GM23338 (cell line): Measurements from ENCODE around the gene BABAM1. TPM values are rescaled to one million over a fixed set of nuclear protein-coding genes. Genes with fewer than 3 reads are reported as not detected.

Experiments
- ATAC-seq: fragments of 200-7000 bp; cut with Tn5 transposase; 3 replicates; pipeline ENCODE4 v1.9.1; 2020
- DNase-seq: peaks from one replicate; pipeline ENCODE4 v3.0.0-alpha.2; 2015; ENCODE audit warnings: low spot score
- H2AFZ ChIP-seq: fragments of 200-600 bp; sonication (generic); 2 replicates; pipeline ENCODE4 v1.8.0; 2016; ENCODE audit warnings: antibody characterized with exemption, mild to moderate bottlenecking, moderate library complexity
- H3F3A ChIP-seq: fragments of 200-600 bp; sonication (generic); replicated peaks from 2 replicates; pipeline ENCODE4 v1.8.0; 2017; ENCODE audit warnings: antibody characterized with exemption, mixed run types, low read depth
- H3K27ac ChIP-seq: fragments of 200-600 bp; sonication (generic); 2 replicates; pipeline ENCODE4 v1.6.1; 2016; ENCODE audit warnings: low read depth
- H3K27me3 ChIP-seq: fragments of 200-600 bp; sonication (generic); 2 replicates; pipeline ENCODE4 v1.8.0; 2016; ENCODE audit warnings: mild to moderate bottlenecking, mixed run types, moderate library complexity; ENCODE audit not compliant: insufficient read depth
- H3K36me3 ChIP-seq: fragments of 200-600 bp; sonication (generic); 2 replicates; pipeline ENCODE4 v1.8.0; 2016; ENCODE audit warnings: mild to moderate bottlenecking; ENCODE audit not compliant: insufficient read depth
- H3K4me1 ChIP-seq: fragments of 200-600 bp; sonication (generic); 2 replicates; pipeline ENCODE4 v1.8.0; 2016; ENCODE audit warnings: mild to moderate bottlenecking, moderate library complexity; ENCODE audit not compliant: insufficient read depth
- H3K4me2 ChIP-seq: fragments of 200-600 bp; sonication (generic); 2 replicates; pipeline ENCODE4 v1.7.1; 2017; ENCODE audit warnings: mixed run types
- H3K4me3 ChIP-seq: fragments of 200-600 bp; sonication (generic); 2 replicates; pipeline ENCODE4 v1.6.1; 2016; ENCODE audit warnings: mixed run types
- H3K79me2 ChIP-seq: fragments of 200-600 bp; sonication (generic); replicated peaks from 2 replicates; pipeline ENCODE4 v1.8.0; 2017; ENCODE audit warnings: mild to moderate bottlenecking; ENCODE audit not compliant: insufficient read depth
- H3K9me2 ChIP-seq: fragments of 200-600 bp; sonication (generic); 2 replicates; pipeline ENCODE4 v1.8.0; 2017; ENCODE audit not compliant: insufficient read depth
- H4K20me1 ChIP-seq: fragments of 200-600 bp; sonication (generic); replicated peaks from 2 replicates; pipeline ENCODE4 v1.8.0; 2017; ENCODE audit warnings: mild to moderate bottlenecking; ENCODE audit not compliant: insufficient read depth
- H3K27ac Mint-ChIP-seq: 2 replicates; pipeline ENCODE4 v1.8.0; 2020; ENCODE audit warnings: inconsistent platforms, mild to moderate bottlenecking, moderate library complexity, mixed read lengths
- H3K27me3 Mint-ChIP-seq: 3 replicates; pipeline ENCODE4 v1.8.0; 2022; ENCODE audit warnings: low read depth, mild to moderate bottlenecking, moderate library complexity, mixed read lengths, inconsistent platforms; ENCODE audit not compliant: insufficient read depth, poor library complexity
- H3K36me3 Mint-ChIP-seq: 3 replicates; pipeline ENCODE4 v1.8.0; 2021; ENCODE audit warnings: low read depth, mild to moderate bottlenecking, inconsistent platforms, moderate library complexity, mixed read lengths
- H3K4me1 Mint-ChIP-seq: 3 replicates; pipeline ENCODE4 v1.8.0; 2020; ENCODE audit warnings: mild to moderate bottlenecking, inconsistent platforms, mixed read lengths
- H3K4me3 Mint-ChIP-seq: 3 replicates; pipeline ENCODE4 v1.8.0; 2021; ENCODE audit warnings: moderate library complexity, mild to moderate bottlenecking, inconsistent platforms, mixed read lengths
- H3K9me3 Mint-ChIP-seq: 3 replicates; pipeline ENCODE4 v1.8.0; 2020; ENCODE audit warnings: moderate library complexity, mild to moderate bottlenecking, inconsistent platforms, mixed read lengths
- CREB1 ChIP-seq: fragments of 250-450 bp; sonication (Bioruptor Pico); IDR thresholded peaks from 2 replicates; pipeline ENCODE4 v1.5.0; 2020; ENCODE audit warnings: low read depth, mild to moderate bottlenecking, moderate library complexity
- CTCF ChIP-seq, 2 experiments: fragments of 200-600 bp in 1 of 2; sonication (generic) in 1 of 2; conservative IDR thresholded peaks; 2 replicates each; pipeline versions ENCODE4 v1.5.1 to v1.6.1; 2016 to 2017; ENCODE audit warnings: antibody characterized with exemption in 2 of 2, low read depth in 2 of 2, mild to moderate bottlenecking in 2 of 2, moderate library complexity in 1 of 2
- EZH2 ChIP-seq: fragments of 200-600 bp; sonication (generic); IDR thresholded peaks from one replicate; pipeline ENCODE4 v1.8.0; 2017; ENCODE audit warnings: antibody characterized with exemption, mild to moderate bottlenecking, low read depth; ENCODE audit not compliant: unreplicated experiment
- EZH2phosphoT487 ChIP-seq: fragments of 200-600 bp; sonication (generic); IDR thresholded peaks from one replicate; pipeline ENCODE4 v1.8.1; 2018; ENCODE audit warnings: antibody characterized with exemption; ENCODE audit not compliant: unreplicated experiment
- POLR2AphosphoS5 ChIP-seq: IDR thresholded peaks from 2 replicates; pipeline ENCODE4 v1.6.1; 2016; ENCODE audit warnings: antibody characterized with exemption, low read depth
- REST ChIP-seq: IDR thresholded peaks from one replicate; pipeline ENCODE4 v1.6.1; 2018; ENCODE audit warnings: antibody characterized with exemption; ENCODE audit not compliant: unreplicated experiment
- STAT1 ChIP-seq: IDR thresholded peaks from one replicate; pipeline ENCODE4 v1.6.1; 2016; ENCODE audit warnings: antibody characterized with exemption; ENCODE audit not compliant: unreplicated experiment
- ZNF114 ChIP-seq: fragments of 250-450 bp; sonication (Bioruptor Pico); IDR thresholded peaks from 2 replicates; pipeline ENCODE4 v1.5.0; 2020; ENCODE audit warnings: mild to moderate bottlenecking, moderate library complexity
- ZNF331 ChIP-seq: fragments of 250-450 bp; sonication (Bioruptor Pico); IDR thresholded peaks from 2 replicates; pipeline ENCODE4 v1.5.0; 2020; ENCODE audit warnings: low read depth, mild to moderate bottlenecking, moderate library complexity
- polyA plus RNA-seq: library from polyadenylated mRNA; unstranded; fragments of >200 nt; fragmentation: Nextera tagmentation; extraction: Ambion mirVana; gene quantifications from 2 replicates; pipeline ENCODE4 v1.2.1, GENCODE V29; 2016
- total RNA-seq: library from RNA; depleted of rRNA; stranded (reverse); fragments of >200 nt; shearing (Covaris generic); gene quantifications from 2 replicates; pipeline ENCODE4 v1.2.3, GENCODE V29; 2014
- TF ChIP-seq, protein P1 (sequence below): IDR thresholded peaks from 2 replicates; pipeline ENCODE4 v1.6.1; 2016; ENCODE audit warnings: antibody characterized with exemption

Gene BABAM1
- total and polyA plus RNA-seq, 2 experiments from 2014 or later = 78.1 to 95.0 TPM

DNA sequence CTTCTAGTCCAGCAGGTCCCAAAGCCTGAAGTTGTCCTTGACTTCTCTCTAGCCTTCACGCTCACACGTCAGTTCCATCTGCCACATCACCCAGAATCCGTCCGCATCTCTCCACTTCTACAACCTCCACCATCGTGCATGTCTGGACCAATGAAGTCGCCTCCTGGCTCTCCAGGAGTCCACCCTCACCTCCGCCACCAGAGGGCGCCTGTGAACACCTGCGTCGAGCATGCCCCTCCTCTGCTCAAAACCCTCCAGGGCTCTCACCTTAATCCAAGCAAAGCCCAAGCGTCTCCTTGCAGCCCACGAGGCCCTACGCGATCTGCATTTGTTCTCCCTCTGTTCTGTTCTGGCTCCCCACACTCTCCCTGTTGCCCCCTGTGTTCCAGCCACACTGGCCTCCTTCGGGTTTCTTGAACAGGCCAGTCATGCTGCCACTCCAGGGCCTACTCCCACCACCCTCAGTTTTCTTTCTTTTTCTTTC, 6.4 kb upstream of the BABAM1 start:
- Histone ChIP-seq H2AFZ (no peak overlapping the region), H3K4me2 (no peak overlapping the region), H3K36me3 (peaks cover 3% of the 10 kb centered on the region; the same call in 1 of the 2 replicates), H3K79me2 (no peaks in the 10 kb centered on the region), H3K4me1 (0 out of 2 replicates have a peak, but pooled peaks cover 5% of the 10 kb centered on the region), H3K4me3 (no peak overlapping the region), H3F3A (0 out of 2 replicates have a peak, but pooled peaks cover 2% of the 10 kb centered on the region), H3K27ac (peak overlapping the region; percentile 88; the same call in 1 of the 2 replicates), H3K27me3 (no peaks in the 10 kb centered on the region), H4K20me1 (no peaks in the 10 kb centered on the region), H3K9me2 (no peaks in the 10 kb centered on the region)
- Mint-ChIP-seq H3K9me3 (peaks cover 21% of the 10 kb centered on the region; the same call in 2 of the 3 replicates), H3K27ac (peak overlapping the region; percentile 87), H3K4me3 (peak overlapping the region; percentile 36; the same call in 1 of the 3 replicates), H3K36me3 (peaks cover 31% of the 10 kb centered on the region), H3K27me3 (peaks cover 20% of the 10 kb centered on the region), H3K4me1 (peaks cover 18% of the 10 kb centered on the region)
- ATAC-seq (peak; percentile 94), DNase-seq (peak; percentile 96)
- no peak for TF ChIP-seq STAT1
- no peak for TF ChIP-seq ZNF331 (CRISPR knock-in tag)
- no peak for TF ChIP-seq EZH2phosphoT487
- TF ChIP-seq CREB1 (CRISPR knock-in tag) = peak; percentile 73
- TF ChIP-seq POLR2AphosphoS5 = peak; percentile 35; the same call in 1 of the 2 replicates
- peak; percentile 95 to 96 for TF ChIP-seq CTCF (conservative IDR thresholded peaks at IDR 0.05; ENCODE audit: low read depth in 2 of 2)

GRCh38 chr19:17262557-17262956, 4.7 kb upstream of the BABAM1 start:
- Mint-ChIP-seq H3K4me3 (no peak overlapping the region), H3K27me3 (peaks cover 28% of the 10 kb centered on the region), H3K36me3 (peaks cover 28% of the 10 kb centered on the region), H3K27ac (no peak overlapping the region), H3K4me1 (peaks cover 23% of the 10 kb centered on the region), H3K9me3 (peaks cover 27% of the 10 kb centered on the region; the same call in 2 of the 3 replicates)
- H3K9me2 ChIP-seq = no peaks in the 10 kb centered on the region
- no peak for TF ChIP-seq CREB1 (CRISPR knock-in tag)
- no peak for TF ChIP-seq STAT1
- TF ChIP-seq, protein P1, sequence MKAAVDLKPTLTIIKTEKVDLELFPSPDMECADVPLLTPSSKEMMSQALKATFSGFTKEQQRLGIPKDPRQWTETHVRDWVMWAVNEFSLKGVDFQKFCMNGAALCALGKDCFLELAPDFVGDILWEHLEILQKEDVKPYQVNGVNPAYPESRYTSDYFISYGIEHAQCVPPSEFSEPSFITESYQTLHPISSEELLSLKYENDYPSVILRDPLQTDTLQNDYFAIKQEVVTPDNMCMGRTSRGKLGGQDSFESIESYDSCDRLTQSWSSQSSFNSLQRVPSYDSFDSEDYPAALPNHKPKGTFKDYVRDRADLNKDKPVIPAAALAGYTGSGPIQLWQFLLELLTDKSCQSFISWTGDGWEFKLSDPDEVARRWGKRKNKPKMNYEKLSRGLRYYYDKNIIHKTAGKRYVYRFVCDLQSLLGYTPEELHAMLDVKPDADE = no peak
- no peak for TF ChIP-seq EZH2phosphoT487
- no peak for TF ChIP-seq ZNF114 (CRISPR knock-in tag)
- no peak for TF ChIP-seq ZNF331 (CRISPR knock-in tag)
- no peak for TF ChIP-seq REST
- TF ChIP-seq EZH2 = no peak
- 0 out of 2 replicates have a peak, but pooled peaks cover 2% of the 10 kb centered on the region for H3F3A ChIP-seq
- H2AFZ ChIP-seq = no peak overlapping the region
- no peaks in the 10 kb centered on the region for H3K27me3 ChIP-seq
- ATAC-seq (no peak), DNase-seq (no peak)
- no peak overlapping the region for H3K27ac ChIP-seq
- no peaks in the 10 kb centered on the region for H4K20me1 ChIP-seq
- H3K36me3 ChIP-seq = peaks cover 3% of the 10 kb centered on the region; the same call in 1 of the 2 replicates
- H3K4me2 ChIP-seq = no peak overlapping the region
- no peak overlapping the region for H3K4me3 ChIP-seq
- 0 out of 2 replicates have a peak, but pooled peaks cover 5% of the 10 kb centered on the region for H3K4me1 ChIP-seq
- no peaks in the 10 kb centered on the region for H3K79me2 ChIP-seq
